Stimulated activated CD8-positive, alpha-beta memory T cell treated with anti-CD3 and anti-CD28 coated beads, Interleukin-4, amount 100 ng/mL, for 48 hours (primary cell): ENCODE measurements around the gene PLCB2.

Experiments used
- DNase-seq: peaks from one replicate; pipeline ENCODE4 v3.0.0-alpha.2; 2020

Gene PLCB2

GRCh38 chr15:40267670-40268069, 40.1 kb downstream of the PLCB2 start:
- no peak for DNase-seq

GRCh38 chr15:40266828-40267304, 40.9 kb downstream of the PLCB2 start:
- no peak for DNase-seq

DNA sequence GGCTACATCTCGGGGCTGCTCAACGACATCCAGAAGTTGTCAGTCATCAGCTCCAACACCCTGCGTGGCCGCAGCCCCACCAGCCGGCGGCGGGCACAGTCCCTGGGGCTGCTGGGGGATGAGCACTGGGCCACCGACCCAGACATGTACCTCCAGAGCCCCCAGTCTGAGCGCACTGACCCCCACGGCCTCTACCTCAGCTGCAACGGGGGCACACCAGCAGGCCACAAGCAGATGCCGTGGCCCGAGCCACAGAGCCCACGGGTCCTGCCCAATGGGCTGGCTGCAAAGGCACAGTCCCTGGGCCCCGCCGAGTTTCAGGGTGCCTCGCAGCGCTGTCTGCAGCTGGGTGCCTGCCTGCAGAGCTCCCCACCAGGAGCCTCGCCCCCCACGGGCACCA, 41.9 kb downstream of the PLCB2 start:
- DNase-seq = no peak

GRCh38 chr15:40265355-40265754, 42.4 kb downstream of the PLCB2 start:
- DNase-seq = no peak

DNA sequence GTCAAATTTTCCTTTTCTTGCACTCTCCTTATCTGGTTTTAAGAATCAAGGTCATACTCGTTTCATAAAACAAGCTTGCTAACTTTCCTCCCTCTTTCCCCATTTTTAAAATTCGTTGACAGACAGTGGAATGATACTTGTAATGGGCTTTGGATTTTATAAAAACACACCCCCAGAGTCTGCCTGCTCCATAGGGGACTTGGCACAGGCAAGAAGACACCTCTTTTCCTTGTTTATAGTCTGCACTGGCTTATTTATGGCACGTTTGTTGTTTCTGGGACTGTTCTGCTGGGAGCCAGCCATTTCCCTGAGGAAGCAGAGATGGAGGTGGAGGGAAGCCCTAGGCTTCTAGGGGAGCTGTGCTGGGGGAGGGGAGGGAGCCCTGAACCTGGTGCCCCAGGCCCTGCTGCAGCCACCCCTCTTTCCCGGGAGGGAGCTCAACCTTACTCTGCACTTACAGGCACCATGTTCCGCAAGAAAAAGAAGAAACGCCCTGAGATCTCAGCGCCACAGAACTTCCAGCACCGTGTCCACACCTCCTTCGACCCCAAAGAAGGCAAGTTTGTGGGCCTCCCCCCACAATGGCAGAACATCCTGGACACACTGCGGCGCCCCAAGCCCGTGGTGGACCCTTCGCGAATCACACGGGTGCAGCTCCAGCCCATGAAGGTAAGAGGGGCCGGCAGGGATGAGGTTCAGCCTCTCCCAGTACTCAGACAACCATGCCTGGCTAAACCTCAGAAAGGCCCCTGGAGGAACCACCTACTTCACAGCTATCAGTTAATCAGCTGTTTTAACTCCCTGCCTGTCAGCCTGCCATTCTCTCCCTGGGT, 43.2 kb downstream of the PLCB2 start:
- DNase-seq = no peak

- DNase-seq = no peak
Measured at GRCh38 chr15:40263024-40263754, 44.5 kb downstream of the PLCB2 start.

GRCh38 chr15:40259021-40259420, 48.7 kb downstream of the PLCB2 start:
- no peak for DNase-seq

GRCh38 chr15:40258544-40258943, 49.2 kb downstream of the PLCB2 start:
- no peak for DNase-seq

- no peak for DNase-seq
Measured at GRCh38 chr15:40257656-40258450, 49.9 kb downstream of the PLCB2 start.

- no peak for DNase-seq
Measured at GRCh38 chr15:40256638-40257235, 51.0 kb downstream of the PLCB2 start.

GRCh38 chr15:40255033-40255432, 52.7 kb downstream of the PLCB2 start:
- DNase-seq = no peak

- DNase-seq = no peak
Measured at GRCh38 chr15:40254452-40254851, 53.3 kb downstream of the PLCB2 start.

GRCh38 chr15:40253167-40253790, 54.5 kb downstream of the PLCB2 start:
- DNase-seq = no peak

DNA sequence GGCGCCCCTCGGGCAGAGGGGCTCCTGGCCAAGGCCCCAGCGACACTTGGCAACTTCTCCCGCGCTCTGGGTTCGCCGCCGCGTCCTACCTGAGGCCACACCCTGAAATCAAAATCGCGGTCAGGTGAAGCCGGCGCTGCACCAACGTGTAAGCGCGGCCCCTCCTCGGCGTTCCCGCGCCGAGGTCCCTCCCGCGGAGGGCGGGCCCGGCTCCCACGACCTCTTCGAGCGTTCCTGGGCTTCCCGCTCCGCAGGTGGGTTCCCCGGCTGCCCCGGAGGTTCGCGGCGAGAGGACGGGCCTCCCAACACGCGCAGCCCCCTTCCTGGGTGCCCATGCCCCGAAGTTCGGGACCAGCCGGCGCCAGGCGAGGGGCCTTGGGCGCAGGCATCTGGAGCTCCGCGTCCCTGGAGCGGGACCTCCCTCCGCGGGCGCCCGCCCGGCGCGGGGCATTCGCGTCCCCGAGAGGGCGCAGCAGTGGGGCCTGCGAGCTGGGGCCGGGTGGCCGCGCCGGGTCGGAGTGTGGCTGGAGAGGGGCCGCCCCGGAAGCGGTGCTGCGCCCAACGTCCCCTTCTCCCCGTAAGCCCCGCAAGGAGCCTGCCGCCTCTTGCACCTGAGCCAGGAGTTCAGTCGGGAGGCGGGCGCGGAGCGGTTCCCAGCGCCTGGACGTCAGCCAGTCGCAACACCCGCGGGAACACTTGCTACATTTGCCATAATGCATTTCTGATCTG, 55.1 kb downstream of the PLCB2 start:
- peak; percentile 34 for DNase-seq

GRCh38 chr15:40252141-40252437, 55.6 kb downstream of the PLCB2 start:
- no peak for DNase-seq

DNA sequence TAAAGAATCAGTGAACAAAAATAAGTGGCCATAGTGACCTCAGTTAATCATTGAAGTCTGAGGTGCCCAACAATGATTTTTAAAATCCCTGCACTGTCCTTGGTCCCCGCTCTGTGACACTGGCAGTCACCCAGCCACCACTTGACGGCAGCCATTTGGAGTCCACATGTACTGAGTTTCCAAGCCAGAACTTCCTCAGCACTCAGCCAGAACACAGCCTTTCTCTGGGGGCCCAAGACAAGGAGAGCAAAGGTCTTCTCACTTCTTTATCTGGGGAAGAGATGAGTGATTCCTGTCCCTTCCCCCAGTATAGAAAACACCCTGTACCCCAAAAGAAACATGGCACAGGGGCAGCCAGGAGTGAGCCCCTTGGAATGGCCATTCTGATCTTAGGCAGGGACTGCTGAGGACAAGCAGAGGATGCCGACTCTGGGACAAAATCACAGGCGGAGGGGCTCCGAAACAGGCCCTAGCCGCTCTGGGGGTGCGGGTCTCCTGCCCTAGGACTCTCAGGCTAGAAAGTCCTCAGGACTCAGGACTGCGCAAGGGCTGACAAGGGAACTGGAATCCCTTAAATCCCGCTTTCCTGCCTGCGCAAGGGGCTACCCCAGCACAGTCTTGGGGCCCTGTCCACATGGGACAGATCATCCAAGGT, 56.1 kb downstream of the PLCB2 start:
- no peak for DNase-seq

DNA sequence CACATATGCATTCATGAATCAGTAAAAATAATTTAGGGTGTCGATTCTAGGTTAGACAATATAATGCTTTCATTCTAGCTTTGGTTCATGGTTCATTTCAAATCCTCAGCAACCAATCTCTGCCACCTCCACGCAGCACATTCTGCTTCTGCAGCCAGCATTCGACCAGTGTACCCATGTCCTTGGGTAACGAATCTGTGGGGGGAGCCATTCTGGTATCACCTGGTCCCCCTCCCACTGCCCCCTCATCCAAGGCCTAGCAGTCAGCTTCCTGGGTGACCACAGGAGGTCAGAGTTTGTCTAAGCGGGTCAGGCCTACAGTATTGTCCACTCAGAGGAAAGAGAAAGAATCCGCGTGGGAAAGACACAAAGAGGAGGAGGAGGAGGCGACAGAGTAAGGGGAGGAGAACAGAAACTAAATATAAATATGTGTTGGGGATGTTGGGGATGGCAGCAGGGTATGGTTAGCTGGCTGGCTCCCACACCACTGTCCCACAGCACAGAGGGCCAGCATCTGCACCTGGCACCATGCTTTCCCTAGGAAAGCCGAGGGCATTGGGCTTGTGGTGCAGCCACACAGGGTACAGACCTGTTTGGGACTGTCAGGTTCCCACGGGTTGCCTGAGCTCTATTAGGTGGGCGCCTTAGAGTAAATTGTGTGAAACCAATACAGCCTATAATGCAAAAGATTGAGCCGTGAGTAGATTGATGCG, 56.8 kb downstream of the PLCB2 start:
- DNase-seq = no peak

DNA sequence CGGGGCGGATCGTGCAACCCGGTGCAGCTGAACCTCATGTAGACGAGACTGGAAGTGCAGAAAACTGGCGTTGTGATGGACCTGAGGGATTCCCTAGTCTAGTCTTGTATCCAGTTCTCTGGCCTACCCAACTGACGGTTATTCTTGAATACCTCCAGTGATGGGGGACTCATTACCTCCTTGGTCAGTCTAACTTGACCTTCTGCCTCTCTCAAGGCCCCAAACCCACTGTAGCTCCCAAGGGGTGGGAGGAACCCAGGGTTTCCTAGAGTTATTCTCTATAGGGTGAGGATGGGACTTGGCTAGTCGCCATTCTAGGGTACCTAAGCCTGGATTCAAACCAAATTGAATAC, 57.5 kb downstream of the PLCB2 start:
- no peak for DNase-seq

DNA sequence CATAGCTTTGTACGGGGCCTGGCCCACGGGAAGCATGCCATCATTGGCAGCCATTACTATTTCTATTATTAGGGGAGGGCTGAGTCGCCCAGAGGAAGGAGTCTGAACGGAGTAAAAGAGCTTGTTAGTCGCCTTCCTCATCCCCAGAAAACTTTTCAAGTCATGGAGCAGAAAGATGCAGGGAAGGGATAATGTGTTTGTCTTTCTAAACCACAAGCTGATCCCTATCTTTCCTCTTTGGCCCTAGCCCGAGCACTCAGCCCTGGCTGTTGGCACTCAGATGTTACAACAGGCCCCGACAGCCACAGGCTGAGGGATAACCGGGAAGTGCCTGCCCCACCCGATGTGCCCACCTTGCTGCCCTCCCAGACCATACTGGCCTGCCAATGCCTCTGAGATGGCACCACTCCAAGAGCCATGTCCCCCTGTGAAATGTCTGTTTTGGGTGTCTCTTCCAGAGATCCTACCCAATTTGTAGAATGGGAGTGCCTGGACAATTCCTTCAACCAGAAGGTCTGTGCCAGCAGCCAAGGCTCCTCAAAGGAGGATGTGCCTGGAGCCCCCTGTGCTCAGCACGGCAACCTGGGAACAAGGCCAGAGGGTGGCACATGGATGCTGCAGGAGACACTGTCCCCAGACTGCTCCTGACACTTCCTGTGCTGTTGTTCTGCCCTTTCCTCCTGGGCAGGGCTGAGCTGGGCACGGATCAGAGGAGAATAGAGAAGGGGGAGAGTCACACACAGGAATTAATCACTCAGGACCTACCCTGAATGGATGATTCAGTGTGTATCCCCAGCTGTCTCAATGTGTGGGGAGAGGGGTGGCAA, 58.0 kb downstream of the PLCB2 start:
- no peak for DNase-seq
